Vagina (tissue), 2 donors: ENCODE results near the gene NDUFB1.

Experiments
- CTCF ChIP-seq, 3 experiments: fragments of 450-650 bp in 2 of 3; fragments of 200-600 bp in 1 of 3; sonication (generic) in 1 of 3; IDR thresholded peaks; one replicate each; pipeline ENCODE4 v1.5.1; 2017 to 2019; ENCODE audit warnings: antibody characterized with exemption in 3 of 3, mild to moderate bottlenecking in 2 of 3, moderate library complexity in 2 of 3
- POLR2A ChIP-seq, 2 donors: fragments of 450-650 bp; IDR thresholded peaks; one replicate each; pipeline ENCODE4 v1.6.1; 2017; ENCODE audit warnings: antibody characterized with exemption in 2 of 2, mild to moderate bottlenecking in 2 of 2, moderate library complexity in 2 of 2

- no peak for TF ChIP-seq CTCF (IDR thresholded peaks at IDR 0.05)
- TF ChIP-seq POLR2A (IDR thresholded peaks at IDR 0.05) = no peak
Measured at GRCh38 chr14:92154283-92154942, 32.9 kb upstream of the NDUFB1 start.
